Glutamatergic neuron (in vitro differentiated cells): ENCODE measurements around the gene SLAMF7. TPM values are rescaled to one million over a fixed set of nuclear protein-coding genes. Genes with fewer than 3 reads are reported as not detected.

Experiments used
- DNase-seq: peaks from one replicate; pipeline ENCODE4 v3.0.0; 2022
- H3K27ac Mint-ChIP-seq: one replicate; pipeline ENCODE4 v1.8.0; 2020; ENCODE audit warnings: mild to moderate bottlenecking, mixed read lengths, inconsistent platforms; ENCODE audit not compliant: unreplicated experiment
- H3K27me3 Mint-ChIP-seq: one replicate; pipeline ENCODE4 v1.8.0; 2020; ENCODE audit warnings: mild to moderate bottlenecking, moderate library complexity, mixed read lengths, inconsistent platforms; ENCODE audit not compliant: unreplicated experiment
- H3K36me3 Mint-ChIP-seq: one replicate; pipeline ENCODE4 v1.8.0; 2020; ENCODE audit warnings: mild to moderate bottlenecking, mixed read lengths, inconsistent platforms; ENCODE audit not compliant: unreplicated experiment
- H3K4me1 Mint-ChIP-seq: one replicate; pipeline ENCODE4 v1.8.0; 2020; ENCODE audit warnings: mild to moderate bottlenecking, low read depth, mixed read lengths, inconsistent platforms; ENCODE audit not compliant: unreplicated experiment
- H3K4me3 Mint-ChIP-seq: one replicate; pipeline ENCODE4 v1.8.0; 2020; ENCODE audit warnings: mild to moderate bottlenecking, mixed read lengths, inconsistent platforms; ENCODE audit not compliant: unreplicated experiment
- H3K9me3 Mint-ChIP-seq: one replicate; pipeline ENCODE4 v1.8.0; 2020; ENCODE audit warnings: mild to moderate bottlenecking, moderate library complexity, mixed read lengths, inconsistent platforms; ENCODE audit not compliant: unreplicated experiment
- total RNA-seq: library from RNA; stranded (reverse); fragmentation: NEBNext Ultra II Directional; extraction: Animal tissue kit (Norgen Biotek cat#: 25700); gene quantifications from one replicate; pipeline ENCODE4 v1.2.1, GENCODE V29; 2021; ENCODE audit not compliant: unreplicated experiment
- TF ChIP-seq, protein P1 (sequence below): fragments of 200-600 bp; sonication (generic); IDR thresholded peaks from one replicate; pipeline ENCODE4 v1.5.0; 2021; ENCODE audit not compliant: partially characterized antibody, unreplicated experiment

Gene SLAMF7
- total RNA-seq, 1 donor from 2014 or later: not detected

DNA sequence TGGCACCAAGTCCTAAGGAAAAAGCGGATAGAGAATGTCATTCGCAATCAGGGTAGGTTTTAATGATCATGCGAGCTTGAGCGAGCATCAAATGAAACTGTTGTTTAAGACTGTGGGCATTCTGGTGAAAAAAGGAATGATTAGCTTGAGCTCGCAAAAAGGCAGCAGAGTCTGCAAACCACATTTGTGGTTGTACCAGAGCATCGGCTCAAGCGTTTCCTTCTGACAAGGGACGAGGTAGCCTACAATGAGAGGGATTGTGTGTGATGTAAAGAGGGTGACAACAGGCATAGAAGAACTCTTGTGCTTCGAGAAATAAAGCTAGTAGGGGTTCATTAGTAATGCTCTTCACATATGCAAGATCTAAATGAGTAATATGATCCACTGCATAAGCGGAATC lies 16.3 kb upstream of the SLAMF7 start:
- Mint-ChIP-seq H3K27me3 (no peaks in the 10 kb centered on the region), H3K36me3 (no peaks in the 10 kb centered on the region), H3K4me1 (no peaks in the 10 kb centered on the region), H3K9me3 (peaks cover 1% of the 10 kb centered on the region), H3K27ac (no peak overlapping the region), H3K4me3 (no peak overlapping the region)
- DNase-seq: no peak
- TF ChIP-seq, protein P1, sequence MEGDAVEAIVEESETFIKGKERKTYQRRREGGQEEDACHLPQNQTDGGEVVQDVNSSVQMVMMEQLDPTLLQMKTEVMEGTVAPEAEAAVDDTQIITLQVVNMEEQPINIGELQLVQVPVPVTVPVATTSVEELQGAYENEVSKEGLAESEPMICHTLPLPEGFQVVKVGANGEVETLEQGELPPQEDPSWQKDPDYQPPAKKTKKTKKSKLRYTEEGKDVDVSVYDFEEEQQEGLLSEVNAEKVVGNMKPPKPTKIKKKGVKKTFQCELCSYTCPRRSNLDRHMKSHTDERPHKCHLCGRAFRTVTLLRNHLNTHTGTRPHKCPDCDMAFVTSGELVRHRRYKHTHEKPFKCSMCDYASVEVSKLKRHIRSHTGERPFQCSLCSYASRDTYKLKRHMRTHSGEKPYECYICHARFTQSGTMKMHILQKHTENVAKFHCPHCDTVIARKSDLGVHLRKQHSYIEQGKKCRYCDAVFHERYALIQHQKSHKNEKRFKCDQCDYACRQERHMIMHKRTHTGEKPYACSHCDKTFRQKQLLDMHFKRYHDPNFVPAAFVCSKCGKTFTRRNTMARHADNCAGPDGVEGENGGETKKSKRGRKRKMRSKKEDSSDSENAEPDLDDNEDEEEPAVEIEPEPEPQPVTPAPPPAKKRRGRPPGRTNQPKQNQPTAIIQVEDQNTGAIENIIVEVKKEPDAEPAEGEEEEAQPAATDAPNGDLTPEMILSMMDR: no peak

DNA sequence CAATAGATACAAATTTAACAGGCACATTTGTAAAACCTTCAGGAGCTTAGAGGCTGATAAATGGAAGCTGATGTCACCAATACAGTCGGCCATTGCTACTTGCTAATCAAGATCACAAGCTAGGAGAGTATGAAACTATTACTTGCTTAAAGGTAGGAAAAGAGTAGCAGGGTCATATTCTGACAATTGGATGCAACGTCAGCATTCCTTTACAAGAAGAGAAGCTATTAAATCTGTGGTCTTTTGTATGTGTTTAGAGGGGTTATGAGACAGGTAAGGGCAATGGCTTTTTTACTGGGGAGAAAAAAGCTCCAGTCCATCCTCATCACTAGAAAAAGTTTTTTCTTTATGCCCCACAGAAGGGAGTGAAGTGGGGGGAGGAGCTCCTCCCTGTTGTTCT lies 15.7 kb upstream of the SLAMF7 start:
- Mint-ChIP-seq H3K27ac (no peak overlapping the region), H3K4me1 (no peaks in the 10 kb centered on the region), H3K27me3 (no peaks in the 10 kb centered on the region), H3K4me3 (no peak overlapping the region), H3K9me3 (peaks cover 1% of the 10 kb centered on the region), H3K36me3 (no peaks in the 10 kb centered on the region)
- TF ChIP-seq, protein P1: no peak
- no peak for DNase-seq

DNA sequence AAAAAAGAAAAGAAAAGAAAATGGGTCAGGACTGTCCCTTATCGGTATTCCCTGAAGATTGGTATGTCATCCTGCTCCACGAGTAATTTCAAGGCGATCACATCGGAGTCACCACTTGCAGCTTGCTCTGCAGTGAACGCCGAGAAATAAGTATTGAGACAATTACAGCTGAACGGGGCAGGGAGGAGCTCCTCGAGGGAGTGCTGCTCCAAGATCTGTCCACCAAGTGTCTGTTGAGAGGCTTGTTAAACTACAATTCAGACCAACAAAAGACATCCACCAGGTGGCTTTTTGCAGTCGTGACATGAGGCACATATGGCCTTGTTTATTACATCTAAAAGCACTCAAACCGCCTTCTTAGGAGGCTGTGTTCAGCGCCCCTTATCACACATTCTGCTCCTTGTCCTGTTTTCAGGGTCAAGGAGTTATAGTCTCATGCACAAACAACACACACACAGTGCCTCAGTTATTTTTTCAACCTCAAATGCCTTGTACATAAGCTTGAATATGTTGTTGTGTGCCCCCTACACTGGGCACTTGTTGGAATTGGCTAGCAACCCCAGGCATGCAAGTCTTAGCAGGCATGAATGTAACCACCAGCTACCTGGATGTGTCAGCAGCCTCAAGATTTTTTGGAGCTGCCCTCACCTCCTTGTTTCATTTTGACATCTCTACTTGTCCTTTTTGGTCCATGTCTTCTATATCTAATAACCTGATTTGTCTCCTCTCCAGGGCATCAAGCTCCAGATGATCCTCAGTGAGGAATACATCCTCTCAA lies 14.4 kb upstream of the SLAMF7 start:
- DNase-seq: no peak
- H3K27ac Mint-ChIP-seq: no peak overlapping the region
- H3K36me3 Mint-ChIP-seq: no peaks in the 10 kb centered on the region
- no peaks in the 10 kb centered on the region for H3K27me3 Mint-ChIP-seq
- H3K4me1 Mint-ChIP-seq: no peaks in the 10 kb centered on the region
- peaks cover 1% of the 10 kb centered on the region for H3K9me3 Mint-ChIP-seq
- no peak overlapping the region for H3K4me3 Mint-ChIP-seq
- TF ChIP-seq, protein P1: no peak

DNA sequence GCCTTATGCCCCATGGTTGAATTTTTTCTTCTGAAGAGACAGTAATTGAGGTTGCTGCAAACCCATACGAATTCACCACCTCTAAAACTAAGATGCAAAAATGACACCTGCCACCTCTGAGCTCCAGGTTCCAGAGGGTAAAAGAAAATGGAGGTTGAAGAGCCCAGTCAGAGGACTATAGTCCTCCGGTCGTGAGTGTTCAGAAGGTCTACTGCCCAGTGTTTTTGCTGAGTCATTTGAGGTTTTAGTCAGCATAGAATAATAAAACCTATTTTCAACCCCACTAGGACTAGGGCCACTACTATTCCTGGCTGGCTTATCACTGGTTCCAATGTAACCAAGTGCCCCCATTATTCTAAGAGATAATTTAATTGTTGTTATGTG lies 12.9 kb upstream of the SLAMF7 start:
- Mint-ChIP-seq H3K27me3 (no peaks in the 10 kb centered on the region), H3K4me1 (no peaks in the 10 kb centered on the region), H3K9me3 (peaks cover 1% of the 10 kb centered on the region), H3K4me3 (no peak overlapping the region), H3K27ac (no peak overlapping the region), H3K36me3 (no peaks in the 10 kb centered on the region)
- TF ChIP-seq, protein P1: no peak
- DNase-seq: no peak

DNA sequence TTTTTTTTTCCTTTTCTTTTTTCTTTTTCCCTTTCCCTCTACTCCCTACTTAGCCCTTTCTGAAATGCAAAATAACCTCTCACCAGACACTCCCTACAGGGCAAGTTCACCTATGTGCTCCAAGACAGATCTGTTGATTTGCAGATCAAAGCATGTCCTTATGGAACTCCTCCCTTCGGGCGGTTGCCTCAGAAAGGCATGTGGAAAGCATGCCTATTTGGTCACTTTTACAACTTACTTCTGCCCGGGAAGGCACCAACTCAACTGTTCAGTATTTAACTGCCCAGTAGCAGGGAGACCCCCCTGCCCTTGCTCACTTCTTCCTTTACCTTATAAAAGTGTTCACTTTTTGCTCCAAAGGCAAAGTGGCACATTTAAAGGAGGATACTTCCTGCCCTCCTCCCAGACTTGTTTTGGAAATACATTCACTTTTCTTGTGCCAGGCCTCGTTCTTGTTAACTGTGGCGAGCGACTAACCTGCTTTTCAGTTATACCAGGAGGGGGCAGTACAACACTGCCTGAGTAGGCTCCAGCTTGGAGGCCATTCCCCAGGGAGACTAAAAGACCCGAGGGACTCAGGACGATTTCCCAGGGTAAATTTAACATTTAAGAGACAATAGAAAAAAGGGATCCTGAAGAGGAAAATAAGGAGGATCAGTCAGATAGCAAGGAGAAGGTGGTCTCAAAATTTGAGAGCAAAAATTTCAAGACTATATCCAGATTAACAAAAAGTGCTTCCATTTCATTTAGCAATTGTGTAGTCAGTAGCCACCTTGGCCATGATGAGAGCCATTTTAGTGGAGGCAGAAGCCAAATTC lies 12.3 kb upstream of the SLAMF7 start:
- Mint-ChIP-seq H3K4me3 (no peak overlapping the region), H3K9me3 (peaks cover 1% of the 10 kb centered on the region), H3K27ac (no peak overlapping the region), H3K27me3 (no peaks in the 10 kb centered on the region), H3K36me3 (no peaks in the 10 kb centered on the region), H3K4me1 (no peaks in the 10 kb centered on the region)
- TF ChIP-seq, protein P1: peak; percentile 78
- DNase-seq: peak; percentile 56
